Liver (tissue), 9 donors: Measurements from ENCODE around the gene TVP23C. TPM values are rescaled to one million over a fixed set of nuclear protein-coding genes. Genes with fewer than 3 reads are reported as not detected.

Experiments
- DNase-seq: peaks from one replicate; pipeline ENCODE4 v3.0.0-alpha.2; 2017; ENCODE audit warnings: low spot score
- H3K27ac ChIP-seq, 2 donors: one replicate each; pipeline ENCODE4 v1.7.0; 2013; ENCODE audit warnings: inconsistent platforms in 2 of 2, low read length in 2 of 2, control low read depth in 1 of 2, low read depth in 1 of 2, mild to moderate bottlenecking in 1 of 2
- H3K27me3 ChIP-seq, 4 donors: one replicate each; pipeline versions ENCODE4 v1.6.1 to v1.7.0; 2013; ENCODE audit warnings: low read length in 3 of 4, inconsistent platforms in 1 of 4, mild to moderate bottlenecking in 1 of 4, moderate library complexity in 1 of 4; ENCODE audit not compliant: control insufficient read depth in 4 of 4, insufficient read depth in 4 of 4
- H3K36me3 ChIP-seq, 4 donors: one replicate each; pipeline versions ENCODE4 v1.6.1 to v1.7.0; 2013; ENCODE audit warnings: low read length in 3 of 4, mild to moderate bottlenecking in 3 of 4, low read depth in 1 of 4, moderate library complexity in 1 of 4; ENCODE audit not compliant: control insufficient read depth in 4 of 4, insufficient read depth in 3 of 4
- H3K4me1 ChIP-seq, 4 donors: one replicate each; pipeline versions ENCODE4 v1.6.1 to v1.7.0; 2013; ENCODE audit warnings: low read length in 3 of 4, mild to moderate bottlenecking in 3 of 4, moderate library complexity in 1 of 4; ENCODE audit not compliant: control insufficient read depth in 4 of 4, insufficient read depth in 4 of 4
- H3K4me3 ChIP-seq, 3 donors: one replicate each; pipeline versions ENCODE4 v1.6.1 to v1.7.0; 2013; ENCODE audit warnings: low read length in 3 of 3, control low read depth in 1 of 3, low read depth in 1 of 3, mild to moderate bottlenecking in 1 of 3
- H3K9ac ChIP-seq, 2 donors: one replicate each; pipeline ENCODE4 v1.7.0; 2013; ENCODE audit warnings: low read length in 2 of 2, mild to moderate bottlenecking in 2 of 2, moderate library complexity in 2 of 2, control low read depth in 1 of 2, low read depth in 1 of 2
- H3K9me3 ChIP-seq, 4 donors: one replicate each; pipeline versions ENCODE4 v1.6.1 to v1.7.0; 2013; ENCODE audit warnings: low read length in 3 of 4; ENCODE audit not compliant: control insufficient read depth in 4 of 4
- ATF3 ChIP-seq: IDR thresholded peaks from 2 replicates; pipeline ENCODE4 v1.6.1; 2016; ENCODE audit warnings: antibody characterized with exemption
- EGR1 ChIP-seq, 2 donors: IDR thresholded peaks; 2 replicates each; pipeline ENCODE4 v1.6.1; 2016 to 2018; ENCODE audit warnings: antibody characterized with exemption in 2 of 2, low read depth in 2 of 2
- FOXA2 ChIP-seq: IDR thresholded peaks from 2 replicates; pipeline ENCODE4 v1.6.1; 2016; ENCODE audit warnings: antibody characterized with exemption
- GABPA ChIP-seq, 2 donors: IDR thresholded peaks in 1 of 2; conservative IDR thresholded peaks in 1 of 2; 2 replicates each; pipeline ENCODE4 v1.6.1; 2016; ENCODE audit warnings: antibody characterized with exemption in 2 of 2, mild to moderate bottlenecking in 1 of 2, moderate library complexity in 1 of 2
- HNF4A ChIP-seq, 2 donors: conservative IDR thresholded peaks; 2 replicates each; pipeline ENCODE4 v1.6.1; 2016; ENCODE audit warnings: antibody characterized with exemption in 2 of 2, mild to moderate bottlenecking in 2 of 2
- HNF4G ChIP-seq: IDR thresholded peaks from 2 replicates; pipeline ENCODE4 v1.6.1; 2016; ENCODE audit warnings: antibody characterized with exemption
- JUND ChIP-seq, 2 donors: IDR thresholded peaks; 2 replicates each; pipeline ENCODE4 v1.6.1; 2016; ENCODE audit warnings: antibody characterized with exemption in 2 of 2
- NR2F2 ChIP-seq: IDR thresholded peaks from 2 replicates; pipeline ENCODE4 v1.6.1; 2016; ENCODE audit warnings: antibody characterized with exemption
- RAD21 ChIP-seq, 2 donors: IDR thresholded peaks; 2 replicates each; pipeline ENCODE4 v1.6.1; 2016; ENCODE audit warnings: antibody characterized with exemption in 2 of 2, mild to moderate bottlenecking in 2 of 2
- REST ChIP-seq: IDR thresholded peaks from 2 replicates; pipeline ENCODE4 v1.6.1; 2016; ENCODE audit warnings: antibody characterized with exemption, mild to moderate bottlenecking
- RXRA ChIP-seq, 2 donors: IDR thresholded peaks; 2 replicates each; pipeline ENCODE4 v1.6.1; 2017 to 2018; ENCODE audit warnings: antibody characterized with exemption in 2 of 2, mild to moderate bottlenecking in 1 of 2
- SP1 ChIP-seq: IDR thresholded peaks from 2 replicates; pipeline ENCODE4 v1.6.1; 2018; ENCODE audit warnings: antibody characterized with exemption, mild to moderate bottlenecking
- YY1 ChIP-seq: IDR thresholded peaks from 2 replicates; pipeline ENCODE4 v1.6.1; 2016; ENCODE audit warnings: antibody characterized with exemption, mild to moderate bottlenecking
- WGBS: extraction: QIAGEN DNeasy Blood & Tissue Kit; methylation state at CpG from one replicate; pipeline ENCODE4 v1.1.7; 2013; 5-methylcytosine and 5-hydroxymethylcytosine counted together
- polyA plus RNA-seq, 2 donors: library from polyadenylated mRNA; stranded (reverse) in 1 of 2; unstranded in 1 of 2; fragments of 200-250 nt in 1 of 2; fragments of >200 nt in 1 of 2; fragmentation: Nextera tagmentation in 1 of 2; extraction: Ambion mirVana in 1 of 2; gene quantifications; one replicate each; pipeline versions ENCODE4 v1.2.1 to v1.2.3, GENCODE V29; 2013 to 2015
- total RNA-seq, 2 donors: library from RNA; depleted of rRNA; stranded (reverse); fragments of >200 nt; gene quantifications; one replicate each; pipeline ENCODE4 v1.2.3, GENCODE V29; 2014
- TF ChIP-seq, protein P1 (sequence below): IDR thresholded peaks from 2 replicates; pipeline ENCODE4 v1.6.1; 2016; ENCODE audit warnings: antibody characterized with exemption
- TF ChIP-seq, protein P2 (sequence below): IDR thresholded peaks from 2 replicates; pipeline ENCODE4 v1.6.1; 2016; ENCODE audit warnings: antibody characterized with exemption
- donor health status: healthy.
- donor health status: healthy.
- donor health status: healthy.
- donor health status: healthy.
- donor health status: healthy.

Gene TVP23C
- total and polyA plus RNA-seq, 4 donors = 0.77 to 20.7 (median 4.9) TPM

- TF ChIP-seq, protein P1, sequence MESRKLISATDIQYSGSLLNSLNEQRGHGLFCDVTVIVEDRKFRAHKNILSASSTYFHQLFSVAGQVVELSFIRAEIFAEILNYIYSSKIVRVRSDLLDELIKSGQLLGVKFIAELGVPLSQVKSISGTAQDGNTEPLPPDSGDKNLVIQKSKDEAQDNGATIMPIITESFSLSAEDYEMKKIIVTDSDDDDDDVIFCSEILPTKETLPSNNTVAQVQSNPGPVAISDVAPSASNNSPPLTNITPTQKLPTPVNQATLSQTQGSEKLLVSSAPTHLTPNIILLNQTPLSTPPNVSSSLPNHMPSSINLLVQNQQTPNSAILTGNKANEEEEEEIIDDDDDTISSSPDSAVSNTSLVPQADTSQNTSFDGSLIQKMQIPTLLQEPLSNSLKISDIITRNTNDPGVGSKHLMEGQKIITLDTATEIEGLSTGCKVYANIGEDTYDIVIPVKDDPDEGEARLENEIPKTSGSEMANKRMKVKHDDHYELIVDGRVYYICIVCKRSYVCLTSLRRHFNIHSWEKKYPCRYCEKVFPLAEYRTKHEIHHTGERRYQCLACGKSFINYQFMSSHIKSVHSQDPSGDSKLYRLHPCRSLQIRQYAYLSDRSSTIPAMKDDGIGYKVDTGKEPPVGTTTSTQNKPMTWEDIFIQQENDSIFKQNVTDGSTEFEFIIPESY = no peak
- no peak for TF ChIP-seq EGR1 (IDR thresholded peaks at IDR 0.05; ENCODE audit: low read depth in 2 of 2)
- no peak for TF ChIP-seq ATF3
- no peak for TF ChIP-seq FOXA2
Measured at GRCh38 chr17:15492791-15493692, 70.2 kb downstream of the TVP23C start (continued).

GRCh38 chr17:15492186-15492585 is 71.1 kb downstream of the TVP23C start:
- no peak overlapping the region for H3K4me3 ChIP-seq

More at GRCh38 chr17:15492186-15492585, 71.1 kb downstream of the TVP23C start:
- H3K4me1 ChIP-seq = no peaks in the 10 kb centered on the region
- TF ChIP-seq SP1 (no peak), HNF4G (no peak), HNF4A (conservative IDR thresholded peaks at IDR 0.05) (no peak), JUND (IDR thresholded peaks at IDR 0.05) (no peak), RXRA (IDR thresholded peaks at IDR 0.05) (no peak), REST (no peak), NR2F2 (no peak), RAD21 (IDR thresholded peaks at IDR 0.05) (no peak), YY1 (no peak), EGR1 (IDR thresholded peaks at IDR 0.05; ENCODE audit: low read depth in 2 of 2) (no peak), GABPA (IDR thresholded peaks at IDR 0.05 in 1 of 2, conservative IDR thresholded peaks at IDR 0.05 in 1 of 2) (no peak)
- TF ChIP-seq, protein P2, sequence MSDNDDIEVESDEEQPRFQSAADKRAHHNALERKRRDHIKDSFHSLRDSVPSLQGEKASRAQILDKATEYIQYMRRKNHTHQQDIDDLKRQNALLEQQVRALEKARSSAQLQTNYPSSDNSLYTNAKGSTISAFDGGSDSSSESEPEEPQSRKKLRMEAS = no peak
- TF ChIP-seq, protein P1 = no peak
- no peaks in the 10 kb centered on the region for H3K27me3 ChIP-seq
- DNase-seq = no peak
- WGBS = 97% methylated on average over 4 of the region's 4 CpGs
- no peak overlapping the region for H3K9ac ChIP-seq
- no peaks in the 10 kb centered on the region for H3K9me3 ChIP-seq
- no peaks in the 10 kb centered on the region for H3K36me3 ChIP-seq
- no peak overlapping the region for H3K27ac ChIP-seq
